Upper lobe of left lung (tissue), 6 donors: ENCODE results near the gene MS4A6E. TPM values are rescaled to one million over a fixed set of nuclear protein-coding genes. Genes with fewer than 3 reads are reported as not detected.
"Not testable (repeated sequence)": the region's sequence is repeated elsewhere in the genome, so short reads cannot be mapped to it uniquely, and the experiment has no call there.

Experiments used
- ATAC-seq, 2 donors: fragments of 200-7000 bp; cut with Tn5 transposase; one replicate each; pipeline ENCODE4 v1.9.1; 2022; ENCODE audit warnings: mild to moderate bottlenecking in 2 of 2, moderate library complexity in 2 of 2; ENCODE audit not compliant: low FRiP score in 2 of 2
- DNase-seq, 2 donors: peaks; one replicate each; pipeline ENCODE4 v3.0.0-alpha.2; 2019 to 2020
- H3K27ac ChIP-seq, 4 donors: fragments of 200-600 bp; sonication (generic); one replicate each; pipeline ENCODE4 v1.5.1; 2016 to 2019
- H3K27me3 ChIP-seq, 4 donors: fragments of 200-600 bp; sonication (generic); one replicate each; pipeline ENCODE4 v1.5.1; 2017 to 2019
- H3K36me3 ChIP-seq, 4 donors: fragments of 200-600 bp; sonication (generic); one replicate each; pipeline ENCODE4 v1.5.1; 2016 to 2019
- H3K4me1 ChIP-seq, 4 donors: fragments of 200-600 bp; sonication (generic); one replicate each; pipeline ENCODE4 v1.5.1; 2018 to 2019
- H3K4me3 ChIP-seq, 4 donors: fragments of 200-600 bp; sonication (generic); one replicate each; pipeline ENCODE4 v1.5.1; 2017 to 2019; ENCODE audit warnings: mild to moderate bottlenecking in 2 of 4, moderate library complexity in 1 of 4
- H3K9me3 ChIP-seq, 4 donors: fragments of 200-600 bp; sonication (generic); one replicate each; pipeline ENCODE4 v1.5.1; 2018 to 2019
- EP300 ChIP-seq, 4 donors: sonication (generic); formaldehyde crosslinking; IDR thresholded peaks; one replicate each; pipeline ENCODE4 v1.5.1; 2017; ENCODE audit warnings: antibody characterized with exemption in 4 of 4, control low read depth in 2 of 4
- POLR2A ChIP-seq, 4 donors: fragments of 450-650 bp; IDR thresholded peaks; one replicate each; pipeline ENCODE4 v1.5.1; 2016 to 2017; ENCODE audit warnings: antibody characterized with exemption in 4 of 4, mild to moderate bottlenecking in 2 of 4
- POLR2AphosphoS5 ChIP-seq, 2 donors: sonication (generic); formaldehyde crosslinking; IDR thresholded peaks; one replicate each; pipeline ENCODE4 v1.5.1; 2017; ENCODE audit warnings: antibody characterized with exemption in 2 of 2
- WGBS, 2 donors: methylation state at CpG; one replicate each; pipeline ENCODE4 v1.1.5; 2017 to 2018; 5-methylcytosine and 5-hydroxymethylcytosine counted together
- total RNA-seq, 6 donors: library from RNA; depleted of rRNA in 4 of 6; stranded (reverse); fragments of >200 nt in 4 of 6; gene quantifications; one replicate each; pipeline versions ENCODE4 v1.1.0 to v1.2.1, GENCODE V29; 2016 to 2021
- TF ChIP-seq, protein P1 (sequence below), 6 experiments: fragments of 450-650 bp in 4 of 6; fragments of 200-600 bp in 2 of 6; sonication (generic) in 2 of 6; IDR thresholded peaks; one replicate each; pipeline ENCODE4 v1.5.1; 2016 to 2019; ENCODE audit warnings: antibody characterized with exemption in 6 of 6
- donor health status: DM: no; HTN: no; CAD: no; lungs with moderate emphysema.
- donor health status: DM: no; HTN: yes; CAD: no; lungs with severe emphysema.

MS4A6E gene
- total RNA-seq, 6 donors from 2014 or later = 9.4 TPM; not detected in 5

DNA sequence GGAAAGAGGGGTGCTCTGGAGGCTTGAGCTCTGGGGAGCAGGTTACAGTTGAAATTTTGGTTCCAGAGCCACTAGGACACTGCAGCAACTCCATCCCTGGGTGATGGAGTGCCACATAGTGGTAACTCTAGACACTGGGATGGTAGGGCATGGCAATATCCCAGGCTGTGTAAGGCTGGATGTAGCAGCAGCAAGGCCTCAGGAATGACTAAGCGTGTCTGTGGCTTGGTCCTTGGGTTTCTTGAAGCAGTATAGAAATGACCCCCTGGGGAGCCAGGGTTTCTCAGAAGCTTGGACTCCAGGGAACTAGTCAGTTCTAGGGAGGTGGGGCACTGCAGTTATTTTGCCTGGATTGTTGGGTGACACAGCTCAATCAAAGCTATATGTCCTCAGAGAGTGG, 38.5 kb upstream of the MS4A6E start:
- DNase-seq = no peak
- Histone ChIP-seq H3K4me3 (no peak overlapping the region), H3K36me3 (no peaks in the 10 kb centered on the region), H3K9me3 (no peaks in the 10 kb centered on the region), H3K27ac (peak overlapping the region in 1 of 4 donors; percentile 37), H3K27me3 (no peaks in the 10 kb centered on the region), H3K4me1 (no peaks in the 10 kb centered on the region)
- ATAC-seq = peak in 1 of 2 donors; percentile 55
- TF ChIP-seq POLR2AphosphoS5 (IDR thresholded peaks at IDR 0.05) (no peak), POLR2A (IDR thresholded peaks at IDR 0.05) (no peak), EP300 (IDR thresholded peaks at IDR 0.05) (no peak)
- TF ChIP-seq, protein P1, sequence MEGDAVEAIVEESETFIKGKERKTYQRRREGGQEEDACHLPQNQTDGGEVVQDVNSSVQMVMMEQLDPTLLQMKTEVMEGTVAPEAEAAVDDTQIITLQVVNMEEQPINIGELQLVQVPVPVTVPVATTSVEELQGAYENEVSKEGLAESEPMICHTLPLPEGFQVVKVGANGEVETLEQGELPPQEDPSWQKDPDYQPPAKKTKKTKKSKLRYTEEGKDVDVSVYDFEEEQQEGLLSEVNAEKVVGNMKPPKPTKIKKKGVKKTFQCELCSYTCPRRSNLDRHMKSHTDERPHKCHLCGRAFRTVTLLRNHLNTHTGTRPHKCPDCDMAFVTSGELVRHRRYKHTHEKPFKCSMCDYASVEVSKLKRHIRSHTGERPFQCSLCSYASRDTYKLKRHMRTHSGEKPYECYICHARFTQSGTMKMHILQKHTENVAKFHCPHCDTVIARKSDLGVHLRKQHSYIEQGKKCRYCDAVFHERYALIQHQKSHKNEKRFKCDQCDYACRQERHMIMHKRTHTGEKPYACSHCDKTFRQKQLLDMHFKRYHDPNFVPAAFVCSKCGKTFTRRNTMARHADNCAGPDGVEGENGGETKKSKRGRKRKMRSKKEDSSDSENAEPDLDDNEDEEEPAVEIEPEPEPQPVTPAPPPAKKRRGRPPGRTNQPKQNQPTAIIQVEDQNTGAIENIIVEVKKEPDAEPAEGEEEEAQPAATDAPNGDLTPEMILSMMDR (IDR thresholded peaks at IDR 0.05) = no peak
- WGBS, 2 donors = 89% methylated on average over 1 of the region's 1 CpG; no CpG with 5 or more reads in 1 of the 2 donors

DNA sequence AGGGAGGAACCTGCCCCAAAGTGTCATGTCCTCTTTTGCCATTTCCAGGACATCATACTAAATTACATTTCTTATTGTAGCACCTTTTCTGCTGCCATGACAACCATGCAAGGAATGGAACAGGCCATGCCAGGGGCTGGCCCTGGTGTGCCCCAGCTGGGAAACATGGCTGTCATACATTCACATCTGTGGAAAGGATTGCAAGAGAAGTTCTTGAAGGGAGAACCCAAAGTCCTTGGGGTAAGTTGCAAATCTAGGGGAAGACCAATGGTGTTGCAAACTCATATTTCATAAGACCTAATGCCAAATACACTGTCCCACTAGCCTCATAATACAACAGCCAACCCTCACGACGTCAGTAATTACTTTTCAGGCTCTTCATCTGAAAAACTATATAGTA, 34.9 kb upstream of the MS4A6E start:
- Histone ChIP-seq H3K9me3 (no peaks in the 10 kb centered on the region), H3K4me3 (no peak overlapping the region), H3K27ac (no peak overlapping the region), H3K36me3 (no peaks in the 10 kb centered on the region), H3K27me3 (no peaks in the 10 kb centered on the region), H3K4me1 (no peaks in the 10 kb centered on the region)
- peak in 1 of 2 donors; percentile 16 for ATAC-seq
- DNase-seq = no peak
- no peak for TF ChIP-seq POLR2AphosphoS5 (IDR thresholded peaks at IDR 0.05)
- TF ChIP-seq POLR2A (IDR thresholded peaks at IDR 0.05) = peak in 1 of 4 donors; percentile 22
- WGBS, 2 donors = 80 to 82% methylated on average over 2 of the region's 2 CpGs

DNA sequence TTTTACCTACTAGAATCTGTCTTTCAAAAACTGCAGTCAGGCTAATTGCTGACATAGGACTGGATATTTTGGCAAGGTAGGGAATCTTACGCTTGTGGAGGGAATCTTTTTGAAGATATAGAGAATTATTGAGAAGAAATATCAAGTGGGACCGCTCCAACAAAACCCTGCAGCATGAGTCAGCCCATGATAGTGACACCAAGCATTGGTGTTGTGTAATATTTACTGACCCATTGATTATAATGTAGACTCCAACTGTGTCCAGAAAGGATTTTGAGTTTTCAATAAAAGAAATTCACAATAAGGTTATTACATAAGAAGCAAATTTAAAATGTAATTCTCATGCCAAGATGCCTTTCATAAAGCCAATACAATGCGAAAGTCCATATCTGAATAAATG, 25.9 kb upstream of the MS4A6E start:
- H3K27ac ChIP-seq = no peak overlapping the region
- H3K27me3 ChIP-seq = no peaks in the 10 kb centered on the region
- DNase-seq = no peak
- H3K4me1 ChIP-seq = no peaks in the 10 kb centered on the region
- no peaks in the 10 kb centered on the region for H3K9me3 ChIP-seq
- no peak for TF ChIP-seq POLR2A (IDR thresholded peaks at IDR 0.05)
- TF ChIP-seq, protein P1 (IDR thresholded peaks at IDR 0.05) = no peak
- 89% methylated on average over 3 of the region's 3 CpGs for WGBS, 2 donors
- no peaks in the 10 kb centered on the region for H3K36me3 ChIP-seq
- no peak for ATAC-seq
- no peak overlapping the region for H3K4me3 ChIP-seq

DNA sequence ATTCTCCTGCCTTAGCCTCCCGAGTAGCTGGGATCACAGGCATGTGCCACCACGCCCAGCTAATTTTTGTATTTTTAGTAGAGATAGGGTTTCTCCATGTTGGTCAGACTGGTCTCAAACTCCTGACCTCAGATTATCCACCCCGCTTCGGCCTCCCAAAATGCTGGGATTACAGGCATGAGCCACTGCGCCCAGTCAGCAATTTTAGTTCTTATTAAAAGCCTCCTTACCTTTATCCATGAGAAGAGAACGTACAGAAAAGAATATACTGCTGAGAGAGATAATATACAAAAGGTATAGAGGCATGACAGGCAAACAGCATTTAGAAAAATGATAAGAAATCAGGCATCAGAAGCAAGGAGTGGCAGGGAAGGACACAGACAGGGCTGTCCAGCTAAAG, 25.2 kb upstream of the MS4A6E start:
- not testable (repeated sequence) for H3K27me3 ChIP-seq, H3K27ac ChIP-seq, H3K4me1 ChIP-seq, DNase-seq, ATAC-seq, H3K36me3 ChIP-seq, H3K9me3 ChIP-seq, H3K4me3 ChIP-seq
- 88 to 90% methylated on average over 6 of the region's 6 CpGs for WGBS, 2 donors

DNA sequence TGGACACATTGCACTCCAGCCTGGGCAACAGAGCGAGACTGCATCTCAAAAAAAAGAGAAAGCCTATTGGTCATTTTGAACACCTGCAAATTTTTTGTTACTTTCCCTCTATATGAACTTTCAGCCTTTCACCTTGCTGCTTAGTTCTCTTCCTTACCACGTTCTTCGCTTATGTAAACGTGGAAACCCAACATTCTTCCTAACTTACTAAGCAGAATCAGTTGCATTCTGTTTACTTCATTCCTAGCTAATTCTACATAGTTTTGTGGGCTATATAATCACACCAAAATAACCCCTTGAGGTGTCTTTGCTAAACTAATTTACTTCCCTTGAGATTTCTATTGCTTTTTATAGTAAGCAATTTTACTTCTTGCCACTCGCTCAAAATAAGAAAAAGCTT, 23.4 kb upstream of the MS4A6E start:
- TF ChIP-seq, protein P1 (IDR thresholded peaks at IDR 0.05) = no peak
- TF ChIP-seq POLR2A (IDR thresholded peaks at IDR 0.05) = no peak
- no peak for TF ChIP-seq POLR2AphosphoS5 (IDR thresholded peaks at IDR 0.05)
- no peak for TF ChIP-seq EP300 (IDR thresholded peaks at IDR 0.05)
- Histone ChIP-seq H3K4me1 (no peaks in the 10 kb centered on the region), H3K9me3 (no peaks in the 10 kb centered on the region), H3K27ac (no peak overlapping the region), H3K27me3 (no peaks in the 10 kb centered on the region), H3K36me3 (no peaks in the 10 kb centered on the region), H3K4me3 (no peak overlapping the region)
- 84% methylated on average over 5 of the region's 5 CpGs for WGBS, 2 donors
- no peak for DNase-seq
- no peak for ATAC-seq

DNA sequence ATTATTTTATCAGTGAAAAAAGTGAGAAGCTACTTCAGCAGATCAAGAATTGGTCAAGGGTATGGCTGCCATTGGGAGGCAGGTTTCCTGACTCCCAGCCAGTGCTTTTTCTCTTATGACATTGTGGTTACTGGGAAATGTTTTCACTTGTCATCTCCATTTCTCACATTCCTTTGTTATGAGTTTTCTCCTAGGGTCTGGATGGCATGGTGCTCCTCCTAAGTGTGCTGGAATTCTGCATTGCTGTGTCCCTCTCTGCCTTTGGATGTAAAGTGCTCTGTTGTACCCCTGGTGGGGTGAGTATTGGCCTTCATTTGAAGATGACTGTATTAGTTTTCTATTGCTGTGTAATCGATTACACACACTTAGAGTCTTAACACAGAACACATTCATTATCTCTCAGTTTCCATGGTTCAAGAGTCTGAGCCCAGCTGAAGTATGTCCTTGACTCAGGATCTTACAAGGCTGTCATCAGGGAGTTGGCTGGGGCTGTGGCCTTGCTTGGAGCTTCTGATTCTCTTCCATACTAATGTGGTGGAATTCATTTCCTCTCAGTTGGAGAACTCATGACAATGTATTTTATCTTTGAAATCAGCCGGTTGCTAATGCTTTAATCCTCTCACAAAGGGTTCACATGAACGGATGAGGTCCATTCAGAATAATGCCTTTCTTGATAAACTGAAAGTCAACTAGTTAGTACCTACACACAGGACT, 21.0 kb upstream of the MS4A6E start:
- no peak for DNase-seq
- WGBS, 2 donors = 74 to 76% methylated on average over 3 of the region's 3 CpGs
- Histone ChIP-seq H3K4me1 (no peaks in the 10 kb centered on the region), H3K4me3 (no peak overlapping the region), H3K36me3 (no peaks in the 10 kb centered on the region), H3K27ac (no peak overlapping the region), H3K9me3 (no peaks in the 10 kb centered on the region), H3K27me3 (no peaks in the 10 kb centered on the region)
- ATAC-seq = no peak
- TF ChIP-seq, protein P1 (IDR thresholded peaks at IDR 0.05) = no peak
- no peak for TF ChIP-seq EP300 (IDR thresholded peaks at IDR 0.05)
- TF ChIP-seq POLR2A (IDR thresholded peaks at IDR 0.05) = no peak
- TF ChIP-seq POLR2AphosphoS5 (IDR thresholded peaks at IDR 0.05) = no peak
